GM18507 (cell line): ENCODE measurements around the gene PTGIR.
"Not testable (repeated sequence)": the region's sequence is repeated elsewhere in the genome, so short reads cannot be mapped to it uniquely, and the experiment has no call there.

Source experiments
- DNase-seq: peaks from one replicate; pipeline ENCODE4 v3.0.0; 2011; ENCODE audit warnings: low read depth; ENCODE audit not compliant: insufficient read length; ENCODE audit errors: extremely low spot score
- FAIRE-seq: peaks from 2 replicates; lab custom pipeline; 2011; peaks lifted over from hg19 to GRCh38; lab: Jason Lieb, UNC

Gene PTGIR

DNA sequence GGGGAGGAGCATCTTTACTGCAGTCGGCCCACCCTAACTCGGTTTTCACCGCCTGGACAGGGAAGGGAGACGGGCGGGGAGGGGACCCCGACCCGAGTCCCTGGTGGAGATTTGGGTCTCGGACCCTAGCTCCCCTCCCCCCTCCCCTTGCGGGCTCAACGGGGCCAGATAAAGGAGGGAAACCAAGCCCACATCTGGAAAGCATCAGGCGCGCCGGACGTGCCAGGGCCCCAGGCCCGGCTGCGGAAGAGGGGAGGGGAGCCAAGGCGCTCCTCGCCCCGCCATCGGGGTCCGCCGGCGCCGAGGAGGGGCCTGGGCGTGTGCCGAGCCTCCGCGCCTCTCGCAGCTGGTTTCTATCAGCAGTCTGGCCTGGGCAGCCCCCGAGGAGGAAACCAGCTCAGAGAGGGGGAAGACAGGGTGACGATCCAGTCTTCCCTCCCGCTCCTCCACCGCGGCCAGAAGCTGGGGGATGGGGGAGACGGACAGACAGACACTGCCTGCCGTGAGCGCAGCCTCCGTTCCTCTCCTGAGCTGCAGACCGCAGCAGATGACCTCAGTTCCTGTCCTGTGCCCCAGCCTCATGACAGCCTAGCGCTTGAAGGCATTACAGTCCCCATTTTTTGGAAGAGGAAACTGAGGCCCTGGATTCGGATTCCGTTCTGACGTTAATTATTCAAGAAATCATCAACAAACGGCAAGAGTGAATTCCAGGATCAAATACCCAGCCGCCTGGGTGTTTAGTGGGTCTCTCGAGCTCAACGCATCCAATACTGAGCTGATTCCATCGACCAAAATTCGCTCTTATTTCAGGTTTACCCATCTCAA is 14.7 kb upstream of the PTGIR start:
- FAIRE-seq: no peak
- DNase-seq: no peak

- no peak for DNase-seq
- FAIRE-seq: no peak
Measured at GRCh38 chr19:46637224-46637623, 12.3 kb upstream of the PTGIR start.

- FAIRE-seq (no peak), DNase-seq (no peak)
Measured at GRCh38 chr19:46635920-46636761, 11.3 kb upstream of the PTGIR start, which contains the start of gene GNG8. Gene GNG8 (minus strand): TSS chr19:46636202. CDS start chr19:46634682, 1,520 bp downstream.

GRCh38 chr19:46634656-46635218 is 9.8 kb upstream of the PTGIR start:
- no peak for DNase-seq
- no peak for FAIRE-seq

DNA sequence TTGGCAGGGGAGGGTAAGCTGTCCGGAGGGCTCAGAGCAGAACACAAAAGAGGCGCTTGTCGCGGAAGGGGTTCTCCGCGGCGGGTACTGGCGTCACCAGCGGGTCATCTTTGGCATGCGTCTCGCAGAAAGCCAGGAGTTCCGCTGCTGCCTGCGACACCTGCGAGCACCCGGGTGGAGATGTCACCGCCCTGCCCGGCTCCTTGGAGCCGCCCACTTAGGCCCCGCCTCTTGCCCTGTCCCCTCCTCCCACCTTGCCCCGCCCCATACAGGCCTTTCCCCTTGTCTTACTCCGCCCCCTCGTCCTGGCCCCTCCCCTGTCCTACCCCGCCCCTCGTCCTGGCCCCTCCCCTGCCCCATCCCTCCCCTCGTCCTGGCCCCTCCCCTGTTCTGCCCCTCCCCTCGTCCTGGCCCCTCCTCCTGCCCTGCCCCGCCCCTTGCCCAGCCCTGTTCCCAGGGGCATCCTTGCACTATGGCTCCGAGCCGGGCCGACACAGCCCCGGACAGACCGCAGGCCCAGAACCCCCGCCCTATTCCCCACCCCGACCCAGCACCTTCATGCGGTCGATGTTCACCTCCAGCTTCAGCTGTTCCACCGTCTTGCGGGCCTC is 9.3 kb upstream of the PTGIR start:
- FAIRE-seq (peak; percentile 92), DNase-seq (peak; percentile 88)

- no peak for FAIRE-seq
Measured at GRCh38 chr19:46633130-46633529, 8.2 kb upstream of the PTGIR start.

DNA sequence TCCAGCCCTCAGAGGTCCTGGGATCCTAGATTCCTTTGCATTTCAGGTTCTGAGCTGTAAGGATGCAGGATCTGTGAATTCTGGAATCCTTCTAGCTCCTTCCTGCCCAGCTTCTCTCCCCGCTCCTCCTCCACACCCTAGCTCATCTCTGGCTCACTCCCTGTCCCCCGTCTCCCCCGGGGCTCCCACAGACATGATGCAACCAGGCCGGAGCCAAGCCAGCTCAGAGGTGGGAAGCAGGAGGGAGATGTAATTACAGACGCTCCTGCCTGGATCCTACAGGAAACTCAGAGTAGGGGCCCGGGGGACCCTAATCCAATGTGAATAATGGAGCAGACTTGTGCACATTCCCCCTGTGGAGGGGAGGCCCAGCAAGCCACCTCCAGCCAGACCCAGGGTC is 6.6 kb upstream of the PTGIR start:
- FAIRE-seq (no peak), DNase-seq (no peak)

More at GRCh38 chr19:46633130-46633529, 8.2 kb upstream of the PTGIR start:
- no peak for DNase-seq

DNA sequence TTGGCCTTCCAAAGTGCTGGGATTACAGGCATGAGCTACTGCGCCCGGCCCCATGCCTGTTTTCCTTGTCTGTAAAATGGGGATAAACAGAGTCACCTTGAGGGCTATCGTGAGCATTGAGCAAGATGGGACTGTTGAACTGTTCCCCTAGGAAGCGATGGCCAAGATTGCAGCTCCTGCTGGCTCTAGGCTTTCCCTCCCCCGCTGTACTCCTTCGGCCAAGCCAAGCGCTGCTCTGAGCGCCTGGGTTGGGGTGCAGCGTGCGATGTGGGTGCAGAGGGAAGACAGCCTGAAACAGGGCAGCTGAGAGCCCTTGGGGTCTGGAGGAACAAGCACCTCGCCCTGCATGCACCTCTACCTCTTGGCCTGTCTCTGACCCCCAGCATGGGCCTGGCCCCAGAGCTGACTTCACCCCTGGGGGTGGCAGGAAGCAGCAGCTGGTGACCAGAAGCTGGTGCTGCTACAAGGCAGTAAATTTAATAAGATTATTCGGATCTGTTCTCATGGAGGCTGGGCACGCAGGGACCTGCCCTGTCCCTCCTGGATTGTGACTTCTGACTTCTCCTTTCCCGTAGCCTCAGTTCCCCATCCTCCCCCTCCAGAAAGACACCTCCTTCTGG is 5.8 kb upstream of the PTGIR start:
- DNase-seq (no peak), FAIRE-seq (no peak)

DNA sequence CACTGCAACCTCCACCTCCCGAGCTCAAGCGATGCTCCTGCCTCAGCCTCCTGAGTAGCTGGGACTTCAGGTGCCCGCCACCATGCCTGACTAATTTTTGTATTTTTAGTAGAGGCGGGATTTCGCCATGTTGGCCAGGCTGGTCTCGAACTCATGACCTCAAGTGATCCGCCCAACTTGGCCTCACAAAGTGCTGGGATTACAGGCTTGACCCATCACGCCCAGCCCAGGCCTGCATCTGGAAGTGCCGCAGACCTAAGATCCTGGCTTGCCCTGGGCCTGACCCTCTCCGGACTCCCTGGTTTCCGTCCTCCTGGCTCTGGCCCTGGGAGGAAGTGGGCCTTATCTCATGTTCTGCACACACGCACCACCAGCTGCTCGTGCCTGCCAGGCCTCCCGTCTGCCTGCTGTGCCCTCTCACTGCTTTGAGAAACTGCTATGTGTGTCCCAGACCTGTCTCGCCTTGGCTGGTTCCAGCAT is 4.7 kb upstream of the PTGIR start:
- FAIRE-seq (no peak), DNase-seq (no peak)

DNA sequence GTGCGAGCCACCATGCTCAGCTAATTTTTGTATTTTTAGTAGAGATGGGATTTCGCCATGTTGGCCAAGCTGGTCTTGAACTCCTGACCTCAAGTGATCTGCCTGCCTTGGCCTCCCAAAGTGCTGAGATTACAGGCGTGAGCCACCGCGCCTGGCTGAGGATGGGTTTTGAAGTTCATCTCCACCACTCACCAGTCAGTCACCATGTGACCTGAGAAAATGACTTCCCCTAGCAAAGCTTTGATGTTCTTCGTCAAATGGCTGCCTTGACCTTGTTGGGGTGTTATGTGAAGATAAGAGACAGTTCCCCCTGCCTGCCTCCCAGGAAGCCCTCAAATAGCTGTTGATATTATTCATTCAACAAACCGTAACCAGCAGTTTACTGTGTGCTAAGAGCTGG is 4.1 kb upstream of the PTGIR start:
- FAIRE-seq, DNase-seq: not testable (repeated sequence)

GRCh38 chr19:46626446-46626845 is 1.6 kb upstream of the PTGIR start:
- no peak for FAIRE-seq
- DNase-seq: no peak

DNA sequence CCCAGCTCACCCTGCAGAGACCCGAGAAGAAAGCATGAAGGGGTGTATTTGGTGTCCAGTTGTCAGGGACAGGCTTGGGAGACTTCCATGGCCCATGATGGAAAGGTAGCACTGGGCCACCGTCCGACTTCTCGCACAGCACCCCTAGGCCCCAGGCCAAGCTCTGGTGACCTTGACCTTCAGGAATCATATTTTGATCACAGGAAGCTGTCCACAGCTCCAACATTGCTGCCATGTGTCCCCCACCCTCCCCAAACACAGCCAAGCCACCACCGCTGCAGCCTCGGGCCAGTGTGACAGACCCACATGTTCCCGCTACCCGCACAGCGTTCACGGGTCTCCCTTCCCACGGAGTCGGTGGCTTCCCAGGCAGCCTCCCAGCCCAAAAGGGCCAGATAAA is 842 bp upstream of the PTGIR start:
- no peak for FAIRE-seq
- DNase-seq: no peak

DNA sequence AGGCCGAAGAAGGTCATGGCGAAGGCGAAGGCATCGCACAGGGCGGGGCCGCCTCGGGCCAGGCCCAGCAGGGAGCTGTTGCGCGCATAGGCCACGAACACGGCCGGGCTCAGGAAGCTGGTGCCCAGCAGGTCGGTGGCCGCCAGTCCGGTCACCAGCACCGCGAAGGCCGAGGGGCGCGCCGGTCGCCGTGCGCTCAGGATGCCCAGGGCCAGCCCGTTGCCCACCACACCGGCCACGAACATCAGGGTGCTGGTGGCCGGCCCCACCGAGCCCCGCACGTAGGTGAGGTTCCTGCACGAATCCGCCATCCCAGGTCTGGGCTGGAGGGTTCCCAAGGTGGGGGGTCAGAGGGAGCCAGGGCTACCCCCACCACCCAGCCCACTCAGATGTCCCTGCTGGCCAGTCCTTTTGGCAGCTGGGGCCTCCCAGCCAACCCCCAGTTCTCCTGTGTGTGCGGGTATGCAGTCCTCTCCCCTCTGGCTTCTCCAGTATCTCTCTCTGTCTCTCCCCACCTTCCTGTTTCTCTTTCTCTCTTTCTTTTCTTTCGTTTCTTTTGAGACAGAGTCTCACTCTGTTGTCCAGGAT is 880 bp downstream of the PTGIR start:
- no peak for DNase-seq
- peak; percentile 57 for FAIRE-seq

DNA sequence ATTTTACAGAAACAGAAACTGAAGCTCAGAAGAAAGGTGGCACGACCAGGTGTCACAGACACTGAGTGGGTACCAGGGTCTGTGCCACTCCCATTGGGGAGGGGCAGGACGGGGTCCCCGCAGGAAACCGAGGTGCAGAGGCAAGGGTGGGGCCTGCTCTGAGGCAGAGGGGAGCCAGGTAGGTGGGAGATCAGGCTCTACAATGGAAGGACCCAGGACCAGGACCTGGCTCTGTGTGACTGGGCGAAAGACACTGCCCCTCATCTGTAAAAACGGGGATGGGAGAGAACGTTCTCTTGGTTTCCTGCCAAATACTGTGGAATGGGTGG is 2.8 kb downstream of the PTGIR start:
- no peak for DNase-seq
- no peak for FAIRE-seq

GRCh38 chr19:46621191-46622117 is 3.4 kb downstream of the PTGIR start:
- no peak for DNase-seq

DNA sequence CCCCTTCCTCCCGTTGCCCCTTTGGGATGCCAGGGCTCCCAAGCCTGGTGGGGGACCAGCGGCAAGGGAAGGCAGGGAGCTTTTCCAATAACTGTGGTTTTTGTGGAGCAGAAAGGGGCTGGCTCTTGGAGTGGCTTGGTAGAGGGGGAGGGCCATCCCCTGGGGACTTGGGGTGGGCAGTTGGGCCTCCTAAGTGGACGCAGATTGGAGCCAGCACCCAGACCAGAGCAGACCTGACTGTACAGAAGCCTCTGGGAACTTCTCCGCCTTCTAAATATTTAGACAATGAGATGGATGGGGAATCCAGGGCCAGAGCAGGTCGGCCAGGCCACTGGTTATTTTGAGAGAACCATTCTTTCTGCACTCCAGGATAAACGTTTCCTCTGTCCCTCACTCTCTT is 4.2 kb downstream of the PTGIR start:
- FAIRE-seq (no peak), DNase-seq (no peak)

More at GRCh38 chr19:46621191-46622117, 3.4 kb downstream of the PTGIR start:
- FAIRE-seq: no peak

DNA sequence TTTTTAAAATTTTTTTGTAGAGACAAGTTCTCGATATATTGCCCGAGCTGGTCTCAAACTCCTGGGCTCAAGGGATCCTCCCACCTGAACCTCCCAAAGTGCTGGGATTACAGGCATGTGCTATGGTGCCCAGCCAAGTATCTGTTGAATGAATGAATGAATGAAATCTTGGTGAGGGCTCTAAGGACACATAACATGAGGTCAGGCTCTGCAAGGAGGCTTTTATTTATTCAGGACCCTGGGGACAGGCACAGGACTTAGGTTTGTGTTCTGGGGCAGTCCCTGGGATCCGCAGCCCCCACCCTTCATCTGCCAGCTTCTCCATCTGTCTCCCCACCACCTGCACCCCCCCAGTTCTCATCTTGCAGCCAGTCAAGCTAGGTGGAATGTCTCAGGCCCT is 4.6 kb downstream of the PTGIR start:
- FAIRE-seq: no peak
- DNase-seq: no peak

GRCh38 chr19:46618670-46619231 is 6.1 kb downstream of the PTGIR start:
- no peak for DNase-seq
- peak; percentile 75 for FAIRE-seq
